Peyer's patch (tissue), 4 donors: ENCODE data around the gene TIGD1.

ENCODE experiments used
- POLR2A ChIP-seq, 2 donors: fragments of 450-650 bp; IDR thresholded peaks; one replicate each; pipeline ENCODE4 v1.5.1; 2017; ENCODE audit warnings: antibody characterized with exemption in 2 of 2, mild to moderate bottlenecking in 2 of 2, moderate library complexity in 2 of 2
- TF ChIP-seq, protein P1 (sequence below), 6 experiments: fragments of 450-650 bp in 4 of 6; fragments of 200-600 bp in 2 of 6; sonication (generic) in 1 of 6; IDR thresholded peaks; one replicate each; pipeline ENCODE4 v1.5.1; 2017 to 2019; ENCODE audit warnings: antibody characterized with exemption in 6 of 6, mild to moderate bottlenecking in 3 of 6, moderate library complexity in 1 of 6

DNA sequence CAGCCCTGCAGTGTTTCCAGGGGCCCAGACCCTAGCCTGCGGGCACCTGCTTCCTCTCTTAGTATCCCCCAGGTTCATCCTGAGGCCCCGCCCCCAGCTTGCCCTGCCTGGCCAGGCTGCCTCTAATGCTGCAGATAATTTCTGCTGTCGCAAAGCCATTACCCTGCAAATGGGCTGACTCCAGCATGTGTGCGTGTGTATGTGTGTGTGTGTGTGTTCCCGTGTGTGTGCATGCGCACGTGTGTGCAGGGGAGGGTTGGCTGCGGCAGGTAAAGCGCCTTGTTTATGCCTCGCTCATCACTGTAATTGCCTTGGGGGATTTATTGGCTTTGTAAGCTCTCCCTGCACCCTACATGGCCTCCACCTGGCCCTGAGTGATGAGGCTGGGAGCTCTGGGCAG lies 37.8 kb downstream of the TIGD1 start:
- TF ChIP-seq, protein P1, sequence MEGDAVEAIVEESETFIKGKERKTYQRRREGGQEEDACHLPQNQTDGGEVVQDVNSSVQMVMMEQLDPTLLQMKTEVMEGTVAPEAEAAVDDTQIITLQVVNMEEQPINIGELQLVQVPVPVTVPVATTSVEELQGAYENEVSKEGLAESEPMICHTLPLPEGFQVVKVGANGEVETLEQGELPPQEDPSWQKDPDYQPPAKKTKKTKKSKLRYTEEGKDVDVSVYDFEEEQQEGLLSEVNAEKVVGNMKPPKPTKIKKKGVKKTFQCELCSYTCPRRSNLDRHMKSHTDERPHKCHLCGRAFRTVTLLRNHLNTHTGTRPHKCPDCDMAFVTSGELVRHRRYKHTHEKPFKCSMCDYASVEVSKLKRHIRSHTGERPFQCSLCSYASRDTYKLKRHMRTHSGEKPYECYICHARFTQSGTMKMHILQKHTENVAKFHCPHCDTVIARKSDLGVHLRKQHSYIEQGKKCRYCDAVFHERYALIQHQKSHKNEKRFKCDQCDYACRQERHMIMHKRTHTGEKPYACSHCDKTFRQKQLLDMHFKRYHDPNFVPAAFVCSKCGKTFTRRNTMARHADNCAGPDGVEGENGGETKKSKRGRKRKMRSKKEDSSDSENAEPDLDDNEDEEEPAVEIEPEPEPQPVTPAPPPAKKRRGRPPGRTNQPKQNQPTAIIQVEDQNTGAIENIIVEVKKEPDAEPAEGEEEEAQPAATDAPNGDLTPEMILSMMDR (IDR thresholded peaks at IDR 0.05): no peak
- no peak for TF ChIP-seq POLR2A (IDR thresholded peaks at IDR 0.05)
